Keratinocyte (primary cell): ENCODE measurements around the gene MED9. TPM values are rescaled to one million over a fixed set of nuclear protein-coding genes. Genes with fewer than 3 reads are reported as not detected.

Source experiments
- DNase-seq: peaks from one replicate; pipeline ENCODE4 v3.0.0-alpha.2; 2011; ENCODE audit warnings: low read depth, missing footprints, low spot score
- FAIRE-seq: peaks from 2 replicates; lab custom pipeline; 2011; peaks lifted over from hg19 to GRCh38; lab: Jason Lieb, UNC
- H2AFZ ChIP-seq: 2 replicates; pipeline ENCODE4 v1.6.0; 2012; ENCODE audit warnings: low read length, control low read depth, inconsistent platforms; ENCODE audit not compliant: control insufficient read depth
- H3K27ac ChIP-seq: 2 replicates; pipeline ENCODE4 v1.5.1; 2011; ENCODE audit warnings: low read length; ENCODE audit not compliant: control insufficient read depth, insufficient read depth
- H3K27me3 ChIP-seq: 3 replicates; pipeline ENCODE4 v1.6.0; 2011; ENCODE audit warnings: low read length; ENCODE audit not compliant: control insufficient read depth, insufficient read depth; ENCODE audit errors: extremely low read depth
- H3K36me3 ChIP-seq, 2 experiments: 2 replicates in 1 of 2; 3 replicates in 1 of 2; pipeline ENCODE4 v1.5.1; 2011; ENCODE audit warnings: low read length in 2 of 2, mild to moderate bottlenecking in 1 of 2; ENCODE audit not compliant: control insufficient read depth in 2 of 2, insufficient read depth in 2 of 2; ENCODE audit errors: extremely low read depth in 1 of 2
- H3K4me1 ChIP-seq: 3 replicates; pipeline ENCODE4 v1.5.1; 2011; ENCODE audit warnings: low read length; ENCODE audit not compliant: control insufficient read depth, insufficient read depth; ENCODE audit errors: extremely low read depth
- H3K4me2 ChIP-seq: 3 replicates; pipeline ENCODE4 v1.6.0; 2011; ENCODE audit warnings: low read depth, low read length; ENCODE audit not compliant: control insufficient read depth, insufficient read depth; ENCODE audit errors: extremely low read depth
- H3K4me3 ChIP-seq, 3 experiments: fragments of 200-600 bp in 1 of 3; sonication (generic) in 1 of 3; 2 replicates in 2 of 3; 3 replicates in 1 of 3; pipeline ENCODE4 v1.5.1; 2011 to 2016; ENCODE audit warnings: low read length in 3 of 3, mild to moderate bottlenecking in 3 of 3, control low read depth in 2 of 3, inconsistent platforms in 1 of 3, low read depth in 1 of 3, mixed read lengths in 1 of 3, mixed run types in 1 of 3, moderate library complexity in 1 of 3; ENCODE audit not compliant: control insufficient read depth in 2 of 3, insufficient read depth in 2 of 3; ENCODE audit errors: extremely low read depth in 1 of 3
- H3K79me2 ChIP-seq: 2 replicates; pipeline ENCODE4 v1.6.0; 2012; ENCODE audit warnings: low read length; ENCODE audit not compliant: control insufficient read depth, insufficient read depth
- H3K9ac ChIP-seq: 3 replicates; pipeline ENCODE4 v1.6.0; 2011; ENCODE audit warnings: low read length; ENCODE audit not compliant: control insufficient read depth, insufficient read depth; ENCODE audit errors: extremely low read depth
- H3K9me1 ChIP-seq: 3 replicates; pipeline ENCODE4 v1.6.0; 2011; ENCODE audit warnings: low read length; ENCODE audit not compliant: control insufficient read depth, insufficient read depth; ENCODE audit errors: extremely low read depth
- H3K9me3 ChIP-seq: 2 replicates; pipeline ENCODE4 v1.5.1; 2012; ENCODE audit warnings: low read depth, low read length; ENCODE audit not compliant: control insufficient read depth
- H4K20me1 ChIP-seq: 3 replicates; pipeline ENCODE4 v1.6.0; 2011; ENCODE audit warnings: low read length; ENCODE audit not compliant: control insufficient read depth, insufficient read depth; ENCODE audit errors: extremely low read depth
- CTCF ChIP-seq, 3 experiments: IDR thresholded peaks in 1 of 3; conservative IDR thresholded peaks in 1 of 3; optimal IDR thresholded peaks in 1 of 3; 2 replicates in 2 of 3; 3 replicates in 1 of 3; pipeline versions ENCODE3 to v1.5.1; 2011; ENCODE audit warnings: low read length in 3 of 3, mild to moderate bottlenecking in 3 of 3, moderate library complexity in 2 of 3, control low read depth in 1 of 3, inconsistent platforms in 1 of 3; ENCODE audit not compliant: insufficient read depth in 2 of 3; ENCODE audit errors: extremely low read depth in 1 of 3
- EZH2 ChIP-seq: IDR thresholded peaks from one replicate; pipeline ENCODE4 v1.6.1; 2012; ENCODE audit warnings: inconsistent platforms, mild to moderate bottlenecking, low read length, moderate library complexity
- dilution Hi-C: fragments of 300-500 bp; cut with MboI; formaldehyde crosslinking; loops from one replicate; pipeline ENCODE4 v1.7.0; 2020; ENCODE audit warnings: low sequenced_read_pairs; ENCODE audit not compliant: extremely low pct_ligation_motif_present
- polyA plus RNA-seq, 5 experiments: library from polyadenylated mRNA; depleted of rRNA in 3 of 5; stranded (reverse) in 3 of 5; stranded (forward) in 1 of 5; unstranded in 1 of 5; fragments of >200 nt; gene quantifications; 1 replicate in 1 of 5; 2 replicates in 3 of 5; 3 replicates in 1 of 5; pipeline versions ENCODE4 v1.2.1 to v1.2.3, GENCODE V29; 2011 to 2012; ENCODE audit warnings: missing spikeins in 2 of 5, low read depth in 1 of 5, low replicate concordance in 1 of 5

Gene MED9
- polyA plus RNA-seq, 1 donor (not counting 4 experiments of a cell fraction or from before 2014, with no cell fraction given) = 6.9 TPM

- no peaks in the 10 kb centered on the region for H3K79me2 ChIP-seq
- dilution Hi-C loops = no loop called here
- no peak overlapping the region for H3K27ac ChIP-seq
- H3K9me1 ChIP-seq = no peaks in the 10 kb centered on the region
- H3K4me2 ChIP-seq = no peak overlapping the region
- no peak for DNase-seq
- H3K36me3 ChIP-seq = no peaks in the 10 kb centered on the region
- TF ChIP-seq EZH2 (no peak), CTCF (optimal IDR thresholded peaks at IDR 0.05 in 1 of 3, IDR thresholded peaks at IDR 0.05 in 1 of 3, conservative IDR thresholded peaks at IDR 0.05 in 1 of 3; ENCODE audit: extremely low read depth in 1 of 3, insufficient read depth in 2 of 3, low read length in 3 of 3) (no peak)
- H3K9me3 ChIP-seq = no peaks in the 10 kb centered on the region
- no peak for FAIRE-seq
- H3K9ac ChIP-seq = no peak overlapping the region
- no peak overlapping the region for H3K4me3 ChIP-seq
- H3K27me3 ChIP-seq = peaks cover 18% of the 10 kb centered on the region
- H3K4me1 ChIP-seq = no peaks in the 10 kb centered on the region
- no peaks in the 10 kb centered on the region for H4K20me1 ChIP-seq
- no peak overlapping the region for H2AFZ ChIP-seq
These were observed 20.5 kb upstream of the MED9 start for GRCh38 chr17:17456251-17456650.

- FAIRE-seq (no peak), DNase-seq (no peak)
- Histone ChIP-seq H3K9me1 (no peaks in the 10 kb centered on the region), H3K9ac (no peak overlapping the region), H3K27me3 (peaks cover 25% of the 10 kb centered on the region), H3K4me2 (no peak overlapping the region), H3K4me3 (no peak overlapping the region), H3K9me3 (no peaks in the 10 kb centered on the region), H4K20me1 (no peaks in the 10 kb centered on the region), H3K79me2 (no peaks in the 10 kb centered on the region), H3K27ac (no peak overlapping the region), H2AFZ (no peak overlapping the region), H3K4me1 (no peaks in the 10 kb centered on the region), H3K36me3 (no peaks in the 10 kb centered on the region)
- dilution Hi-C loops = no loop called here
- TF ChIP-seq CTCF (optimal IDR thresholded peaks at IDR 0.05 in 1 of 3, IDR thresholded peaks at IDR 0.05 in 1 of 3, conservative IDR thresholded peaks at IDR 0.05 in 1 of 3; ENCODE audit: extremely low read depth in 1 of 3, insufficient read depth in 2 of 3, low read length in 3 of 3) (no peak), EZH2 (no peak)
These were observed 19.1 kb upstream of the MED9 start for GRCh38 chr17:17457680-17458079.
